Measurements from ENCODE around the gene GGT1.
"Not testable (repeated sequence)": the region's sequence is repeated elsewhere in the genome, so short reads cannot be mapped to it uniquely, and the experiment has no call there.

Gene GGT1

GRCh38 chr22:24584166-24584790 is 18.7 kb upstream of the GGT1 start:
- no peak for DNase-seq (ENCODE audit: low read depth in 2 of 2)

- DNase-seq (ENCODE audit: low read depth in 2 of 2) = no peak
These were observed 18.1 kb upstream of the GGT1 start for GRCh38 chr22:24584871-24585411.

- no peak for DNase-seq (ENCODE audit: low read depth in 2 of 2)
These were observed 17.5 kb upstream of the GGT1 start for GRCh38 chr22:24585461-24585860.

- no peak for DNase-seq (ENCODE audit: low read depth in 2 of 2)
These were observed 17.0 kb upstream of the GGT1 start for GRCh38 chr22:24585927-24586546.

- no peak for DNase-seq (ENCODE audit: low read depth in 2 of 2)
These were observed 15.7 kb upstream of the GGT1 start for GRCh38 chr22:24587251-24587650.

- DNase-seq (ENCODE audit: low read depth in 2 of 2) = no peak
These were observed 15.0 kb upstream of the GGT1 start for GRCh38 chr22:24587948-24588347.

GRCh38 chr22:24588381-24588756 is 14.6 kb upstream of the GGT1 start:
- DNase-seq (ENCODE audit: low read depth in 2 of 2) = no peak

GRCh38 chr22:24588757-24589481 is 14.1 kb upstream of the GGT1 start:
- no peak for DNase-seq (ENCODE audit: low read depth in 2 of 2)

GRCh38 chr22:24589518-24590030 is 13.4 kb upstream of the GGT1 start:
- no peak for DNase-seq (ENCODE audit: low read depth in 2 of 2)

- no peak for DNase-seq (ENCODE audit: low read depth in 2 of 2)
These were observed 12.3 kb upstream of the GGT1 start for GRCh38 chr22:24590596-24591173.

GRCh38 chr22:24591286-24591830 is 11.6 kb upstream of the GGT1 start:
- DNase-seq (ENCODE audit: low read depth in 2 of 2) = no peak

- DNase-seq (ENCODE audit: low read depth in 2 of 2) = no peak
These were observed 10.7 kb upstream of the GGT1 start for GRCh38 chr22:24592058-24592850.

- DNase-seq (ENCODE audit: low read depth in 2 of 2) = peak in 1 of 2 donors; percentile 18
These were observed 10.0 kb upstream of the GGT1 start, which contains the start of gene LRRC75B for GRCh38 chr22:24592851-24593558. Gene LRRC75B, minus strand, starts transcription at chr22:24593073. Its CDS starts 34 bp downstream, at chr22:24593039.

GRCh38 chr22:24593559-24593835 is 9.5 kb upstream of the GGT1 start:
- not testable (repeated sequence) for DNase-seq (ENCODE audit: low read depth in 2 of 2)

GRCh38 chr22:24593836-24594568 is 9.0 kb upstream of the GGT1 start:
- DNase-seq (ENCODE audit: low read depth in 2 of 2) = no peak

GRCh38 chr22:24594569-24595120 is 8.3 kb upstream of the GGT1 start:
- no peak for DNase-seq (ENCODE audit: low read depth in 2 of 2)

- DNase-seq (ENCODE audit: low read depth in 2 of 2) = no peak
These were observed 7.8 kb upstream of the GGT1 start for GRCh38 chr22:24595228-24595627.

- DNase-seq (ENCODE audit: low read depth in 2 of 2) = no peak
These were observed 7.1 kb upstream of the GGT1 start for GRCh38 chr22:24595863-24596262.

GRCh38 chr22:24597076-24597475 is 5.9 kb upstream of the GGT1 start:
- DNase-seq (ENCODE audit: low read depth in 2 of 2) = not testable (repeated sequence)

- no peak for DNase-seq (ENCODE audit: low read depth in 2 of 2)
These were observed 3.5 kb upstream of the GGT1 start for GRCh38 chr22:24599514-24599913.

All from activated CD4-positive, alpha-beta T cell treated with anti-CD3 and anti-CD28 coated beads for 24 hours (primary cell).